Measurements from ENCODE around the gene TTC13.

The TTC13 gene

GRCh38 chr1:230906226-230906625 lies 72.4 kb downstream of the TTC13 start:
- TF ChIP-seq, protein P1, sequence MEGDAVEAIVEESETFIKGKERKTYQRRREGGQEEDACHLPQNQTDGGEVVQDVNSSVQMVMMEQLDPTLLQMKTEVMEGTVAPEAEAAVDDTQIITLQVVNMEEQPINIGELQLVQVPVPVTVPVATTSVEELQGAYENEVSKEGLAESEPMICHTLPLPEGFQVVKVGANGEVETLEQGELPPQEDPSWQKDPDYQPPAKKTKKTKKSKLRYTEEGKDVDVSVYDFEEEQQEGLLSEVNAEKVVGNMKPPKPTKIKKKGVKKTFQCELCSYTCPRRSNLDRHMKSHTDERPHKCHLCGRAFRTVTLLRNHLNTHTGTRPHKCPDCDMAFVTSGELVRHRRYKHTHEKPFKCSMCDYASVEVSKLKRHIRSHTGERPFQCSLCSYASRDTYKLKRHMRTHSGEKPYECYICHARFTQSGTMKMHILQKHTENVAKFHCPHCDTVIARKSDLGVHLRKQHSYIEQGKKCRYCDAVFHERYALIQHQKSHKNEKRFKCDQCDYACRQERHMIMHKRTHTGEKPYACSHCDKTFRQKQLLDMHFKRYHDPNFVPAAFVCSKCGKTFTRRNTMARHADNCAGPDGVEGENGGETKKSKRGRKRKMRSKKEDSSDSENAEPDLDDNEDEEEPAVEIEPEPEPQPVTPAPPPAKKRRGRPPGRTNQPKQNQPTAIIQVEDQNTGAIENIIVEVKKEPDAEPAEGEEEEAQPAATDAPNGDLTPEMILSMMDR (conservative IDR thresholded peaks at IDR 0.05; ENCODE audit: control insufficient read depth, insufficient read depth, low read depth, low read length), result no peak
- no peak for DNase-seq (ENCODE audit: low read depth)
- H3K4me3 ChIP-seq (ENCODE audit: control insufficient read depth, low read depth, low read length), result no peak overlapping the region

GRCh38 chr1:230905733-230906132 lies 72.9 kb downstream of the TTC13 start:
- TF ChIP-seq, protein P1 (conservative IDR thresholded peaks at IDR 0.05; ENCODE audit: control insufficient read depth, insufficient read depth, low read depth, low read length), result no peak

DNA sequence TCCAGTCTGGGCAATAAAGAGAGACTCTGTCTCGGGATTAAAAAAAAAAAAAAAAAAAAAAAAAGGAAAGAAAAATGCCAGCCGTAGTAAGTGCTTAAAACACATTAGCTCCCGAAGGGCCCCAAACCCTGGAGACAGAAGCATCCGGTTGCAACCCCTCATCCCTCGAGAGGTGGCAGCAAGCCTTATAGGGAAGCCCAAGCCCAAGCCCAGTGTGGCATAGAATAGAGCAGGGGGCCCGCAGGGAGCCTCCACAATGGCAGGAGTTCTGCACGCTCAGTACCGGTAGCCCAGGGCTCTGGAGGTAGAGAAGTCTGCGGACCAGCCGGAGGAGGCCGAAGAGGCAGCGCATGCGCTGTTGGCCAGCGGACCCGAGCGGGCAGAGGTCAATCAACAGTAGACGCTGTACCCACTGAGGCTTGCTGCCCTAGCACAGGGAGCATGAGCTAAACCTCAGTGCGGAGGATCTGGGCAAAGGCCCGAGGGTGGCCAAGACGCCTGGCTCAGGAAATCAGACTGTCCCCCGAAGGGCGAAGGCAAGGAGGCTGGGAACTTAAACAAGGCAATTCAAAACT lies 76.2 kb downstream of the TTC13 start:
- DNase-seq (ENCODE audit: low read depth), result no peak
- no peak overlapping the region for H3K4me3 ChIP-seq (ENCODE audit: control insufficient read depth, low read depth, low read length)
- TF ChIP-seq, protein P1 (conservative IDR thresholded peaks at IDR 0.05; ENCODE audit: control insufficient read depth, insufficient read depth, low read depth, low read length), result no peak

More at GRCh38 chr1:230905733-230906132, 72.9 kb downstream of the TTC13 start:
- peak; percentile 57 for DNase-seq (ENCODE audit: low read depth)
- H3K4me3 ChIP-seq (ENCODE audit: control insufficient read depth, low read depth, low read length), result no peak overlapping the region

GRCh38 chr1:230901671-230902070 lies 77.0 kb downstream of the TTC13 start:
- H3K4me3 ChIP-seq (ENCODE audit: control insufficient read depth, low read depth, low read length), result no peak overlapping the region
- no peak for DNase-seq (ENCODE audit: low read depth)
- TF ChIP-seq, protein P1 (conservative IDR thresholded peaks at IDR 0.05; ENCODE audit: control insufficient read depth, insufficient read depth, low read depth, low read length), result no peak

DNA sequence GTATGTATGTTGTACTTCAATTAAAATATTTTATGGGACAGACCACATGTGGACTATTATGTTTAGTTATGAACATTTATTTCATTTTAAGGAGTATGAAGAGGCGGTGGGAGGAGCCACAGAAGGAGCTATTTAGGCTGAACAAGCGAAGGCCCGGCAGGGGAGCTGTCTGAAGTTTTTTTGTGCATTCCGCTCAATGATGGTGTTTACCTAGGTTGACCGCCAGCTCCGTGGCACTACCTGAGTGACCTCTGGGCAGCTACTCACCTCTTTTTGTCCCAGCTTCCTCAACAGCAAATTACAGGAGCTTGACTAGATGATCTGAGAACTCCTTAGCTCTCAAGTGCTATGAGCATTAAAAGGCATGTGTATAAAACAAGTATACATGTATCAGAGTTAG lies 77.7 kb downstream of the TTC13 start:
- no peak overlapping the region for H3K4me3 ChIP-seq (ENCODE audit: control insufficient read depth, low read depth, low read length)
- TF ChIP-seq, protein P1 (conservative IDR thresholded peaks at IDR 0.05; ENCODE audit: control insufficient read depth, insufficient read depth, low read depth, low read length), result no peak
- no peak for DNase-seq (ENCODE audit: low read depth)

DNA sequence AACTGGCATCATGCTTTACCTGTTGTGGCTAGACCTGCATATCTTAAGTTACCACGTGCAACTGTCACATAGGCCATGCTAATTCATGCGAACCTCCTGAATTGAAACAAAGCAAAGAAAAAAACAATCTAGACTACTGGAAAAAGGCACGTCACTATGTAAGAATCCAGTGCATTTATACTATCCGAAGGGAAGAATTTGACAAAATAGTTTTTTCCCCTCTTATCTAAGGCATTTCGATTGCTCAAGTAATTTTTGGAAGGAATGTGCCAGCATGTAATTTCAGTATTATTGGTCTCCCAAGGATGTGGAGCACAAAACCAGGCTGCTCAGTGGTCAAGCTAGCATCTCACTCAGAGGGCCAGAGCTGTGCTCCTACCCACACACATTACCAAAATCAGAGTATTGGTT lies 78.8 kb downstream of the TTC13 start:
- peak; percentile 37 for DNase-seq (ENCODE audit: low read depth)
- no peak overlapping the region for H3K4me3 ChIP-seq (ENCODE audit: control insufficient read depth, low read depth, low read length)
- TF ChIP-seq, protein P1 (conservative IDR thresholded peaks at IDR 0.05; ENCODE audit: control insufficient read depth, insufficient read depth, low read depth, low read length), result no peak

- H3K4me3 ChIP-seq (ENCODE audit: control insufficient read depth, low read depth, low read length), result no peak overlapping the region
- TF ChIP-seq, protein P1 (conservative IDR thresholded peaks at IDR 0.05; ENCODE audit: control insufficient read depth, insufficient read depth, low read depth, low read length), result no peak
- DNase-seq (ENCODE audit: low read depth), result no peak
Observed at GRCh38 chr1:230898748-230899147, 79.9 kb downstream of the TTC13 start.
